H9 (cell line): ENCODE data around the gene ATOSB. TPM values are rescaled to one million over a fixed set of nuclear protein-coding genes. Genes with fewer than 3 reads are reported as not detected.

Experiments
- DNase-seq: peaks from one replicate; pipeline ENCODE4 v3.0.0-alpha.2; 2017
- H2AFZ ChIP-seq: one replicate; pipeline ENCODE4 v1.6.1; 2013; ENCODE audit warnings: mild to moderate bottlenecking, low read length, control low read depth, moderate library complexity
- H2AK5ac ChIP-seq: 2 replicates; pipeline ENCODE4 v1.6.1; 2013; ENCODE audit warnings: low read length, control low read depth, mixed read lengths; ENCODE audit not compliant: insufficient read length
- H2BK120ac ChIP-seq: one replicate; pipeline ENCODE4 v1.6.1; 2013; ENCODE audit warnings: low read depth, mild to moderate bottlenecking, low read length, control low read depth, inconsistent platforms; ENCODE audit not compliant: poor library complexity, severe bottlenecking
- H2BK12ac ChIP-seq: 2 replicates; pipeline ENCODE4 v1.6.1; 2013; ENCODE audit warnings: low read length, control low read depth, mixed read lengths, low read depth; ENCODE audit not compliant: insufficient read length
- H2BK15ac ChIP-seq: 2 replicates; pipeline ENCODE4 v1.6.1; 2013; ENCODE audit warnings: low read depth, low read length, control low read depth
- H2BK20ac ChIP-seq: one replicate; pipeline ENCODE4 v1.6.1; 2013; ENCODE audit warnings: low read depth, mild to moderate bottlenecking, low read length, control low read depth, inconsistent platforms; ENCODE audit not compliant: poor library complexity, severe bottlenecking
- H2BK5ac ChIP-seq: 2 replicates; pipeline ENCODE4 v1.6.1; 2013; ENCODE audit warnings: low read length, control low read depth, mixed read lengths; ENCODE audit not compliant: insufficient read length
- H3K14ac ChIP-seq: 2 replicates; pipeline ENCODE4 v1.6.1; 2013; ENCODE audit warnings: low read length, control low read depth; ENCODE audit not compliant: insufficient read depth
- H3K18ac ChIP-seq: 2 replicates; pipeline ENCODE4 v1.6.1; 2013; ENCODE audit warnings: low read depth, mild to moderate bottlenecking, mixed read lengths, low read length, control low read depth; ENCODE audit not compliant: insufficient read length
- H3K23ac ChIP-seq: 2 replicates; pipeline ENCODE4 v1.6.1; 2013; ENCODE audit warnings: low read length, control low read depth, mixed read lengths, low read depth; ENCODE audit not compliant: insufficient read length
- H3K23me2 ChIP-seq: 2 replicates; pipeline ENCODE4 v1.6.1; 2013; ENCODE audit warnings: low read depth, mild to moderate bottlenecking, mixed read lengths, low read length, control low read depth; ENCODE audit not compliant: insufficient read length, poor library complexity, severe bottlenecking
- H3K27ac ChIP-seq: 2 replicates; pipeline ENCODE4 v1.5.1; 2013; ENCODE audit warnings: low read length, control low read depth, mixed read lengths, low read depth; ENCODE audit not compliant: insufficient read length
- H3K27me3 ChIP-seq: 2 replicates; pipeline ENCODE4 v1.6.1; 2013; ENCODE audit warnings: low read length, control low read depth, inconsistent platforms; ENCODE audit not compliant: insufficient read depth
- H3K4ac ChIP-seq: 2 replicates; pipeline ENCODE4 v1.6.1; 2013; ENCODE audit warnings: low read depth, mild to moderate bottlenecking, control low read depth, inconsistent platforms, low read length, moderate library complexity
- H3K4me1 ChIP-seq: 2 replicates; pipeline ENCODE4 v1.6.1; 2013; ENCODE audit warnings: low read length, control low read depth, inconsistent platforms; ENCODE audit not compliant: insufficient read depth
- H3K4me2 ChIP-seq: 2 replicates; pipeline ENCODE4 v1.6.1; 2013; ENCODE audit warnings: low read length, control low read depth, mixed read lengths; ENCODE audit not compliant: insufficient read length, insufficient read depth
- H3K56ac ChIP-seq: 2 replicates; pipeline ENCODE4 v1.6.1; 2013; ENCODE audit warnings: low read depth, mild to moderate bottlenecking, mixed read lengths, low read length, control low read depth; ENCODE audit not compliant: insufficient read length
- H3K79me1 ChIP-seq: 2 replicates; pipeline ENCODE4 v1.6.1; 2013; ENCODE audit warnings: low read depth, mild to moderate bottlenecking, moderate library complexity, low read length, control low read depth, inconsistent platforms; ENCODE audit not compliant: insufficient read depth, poor library complexity, severe bottlenecking
- H3K79me2 ChIP-seq: 2 replicates; pipeline ENCODE4 v1.6.1; 2013; ENCODE audit warnings: low read length, control low read depth, inconsistent platforms; ENCODE audit not compliant: insufficient read depth
- H3K9ac ChIP-seq: 2 replicates; pipeline ENCODE4 v1.6.1; 2013; ENCODE audit warnings: low read length, control low read depth, mixed read lengths; ENCODE audit not compliant: insufficient read length; ENCODE audit errors: extremely low read depth
- H3K9me3 ChIP-seq: one replicate; pipeline ENCODE4 v1.6.1; 2013; ENCODE audit warnings: low read depth, low read length, inconsistent platforms; ENCODE audit not compliant: control insufficient read depth
- H3T11ph ChIP-seq: one replicate; pipeline ENCODE4 v1.6.1; 2013; ENCODE audit warnings: mild to moderate bottlenecking, low read length, control low read depth, inconsistent platforms
- H4K20me1 ChIP-seq: one replicate; pipeline ENCODE4 v1.6.1; 2013; ENCODE audit not compliant: control insufficient read depth, insufficient read length, insufficient read depth
- H4K5ac ChIP-seq: 2 replicates; pipeline ENCODE4 v1.6.1; 2013; ENCODE audit warnings: low read depth, mild to moderate bottlenecking, mixed read lengths, low read length, control low read depth; ENCODE audit not compliant: insufficient read length
- H4K8ac ChIP-seq: replicated peaks from 2 replicates; pipeline ENCODE4 v1.6.1; 2013; ENCODE audit warnings: low read length, control low read depth, mixed read lengths, low read depth; ENCODE audit not compliant: insufficient read length
- H4K91ac ChIP-seq: 2 replicates; pipeline ENCODE4 v1.6.1; 2013; ENCODE audit warnings: low read depth, mild to moderate bottlenecking, moderate library complexity, mixed read lengths, low read length, control low read depth; ENCODE audit not compliant: insufficient read length
- H3K27ac Mint-ChIP-seq, 3 experiments: 2 replicates in 2 of 3; 3 replicates in 1 of 3; pipeline ENCODE4 v1.8.0; 2020 to 2021; ENCODE audit warnings: mixed read lengths in 3 of 3, mild to moderate bottlenecking in 1 of 3, moderate library complexity in 1 of 3
- H3K27me3 Mint-ChIP-seq: 2 replicates; pipeline ENCODE4 v1.8.0; 2021; ENCODE audit warnings: low read depth, mild to moderate bottlenecking, moderate library complexity, mixed read lengths
- H3K36me3 Mint-ChIP-seq, 3 experiments: 2 replicates in 2 of 3; 3 replicates in 1 of 3; pipeline ENCODE4 v1.8.0; 2020 to 2021; ENCODE audit warnings: low read depth in 3 of 3, mixed read lengths in 3 of 3; ENCODE audit not compliant: insufficient read depth in 1 of 3
- H3K4me1 Mint-ChIP-seq, 2 experiments: 2 replicates each; pipeline ENCODE4 v1.8.0; 2020; ENCODE audit warnings: mixed read lengths in 2 of 2
- H3K4me3 Mint-ChIP-seq, 2 experiments: 2 replicates in 1 of 2; 3 replicates in 1 of 2; pipeline ENCODE4 v1.8.0; 2020 to 2021; ENCODE audit warnings: mild to moderate bottlenecking in 2 of 2, mixed read lengths in 2 of 2, moderate library complexity in 1 of 2
- H3K9me3 Mint-ChIP-seq, 2 experiments: 2 replicates in 1 of 2; 3 replicates in 1 of 2; pipeline ENCODE4 v1.8.0; 2020; ENCODE audit warnings: mild to moderate bottlenecking in 2 of 2, mixed read lengths in 2 of 2, moderate library complexity in 1 of 2
- CTCF ChIP-seq: fragments of 200-600 bp; sonication (generic); conservative IDR thresholded peaks from 3 replicates; pipeline ENCODE4 v1.8.0; 2021; ENCODE audit warnings: antibody characterized with exemption, mild to moderate bottlenecking
- WGBS: extraction: QIAGEN DNeasy Blood & Tissue Kit; methylation state at CpG from one replicate; pipeline ENCODE4 v1.1.7; 2013; ENCODE audit warnings: missing lambda C conversion rate, low lambda C conversion rate, mixed read lengths; ENCODE audit not compliant: insufficient read length; ENCODE audit errors: extremely low coverage; 5-methylcytosine and 5-hydroxymethylcytosine counted together
- total RNA-seq: library from RNA; stranded (reverse); gene quantifications from 2 replicates; pipeline ENCODE4 v1.2.1, GENCODE V29; 2021

The ATOSB gene
- total RNA-seq, 1 experiment from 2014 or later = 5.6 TPM

GRCh38 chr9:35110327-35110761, 5.3 kb downstream of the ATOSB start:
- Histone ChIP-seq H3K79me2 (no peaks in the 10 kb centered on the region), H3K23ac (no peak overlapping the region), H3K18ac (no peak overlapping the region), H2AK5ac (no peak overlapping the region), H3K27me3 (no peaks in the 10 kb centered on the region), H3K4me1 (peaks cover 2% of the 10 kb centered on the region; the same call in 1 of the 2 replicates), H3K27ac (no peak overlapping the region), H3K4me2 (no peak overlapping the region), H3K4ac (no peak overlapping the region), H3K9ac (no peak overlapping the region), H2BK120ac (no peak overlapping the region), H2BK20ac (no peak overlapping the region), H2AFZ (no peak overlapping the region), H4K91ac (no peak overlapping the region), H4K8ac (no peak overlapping the region), H2BK15ac (no peak overlapping the region), H3T11ph (no peak overlapping the region), H3K56ac (no peak overlapping the region), H3K23me2 (peaks cover 9% of the 10 kb centered on the region), H4K20me1 (no peaks in the 10 kb centered on the region), H2BK5ac (no peak overlapping the region), H3K9me3 (no peaks in the 10 kb centered on the region), H3K14ac (no peak overlapping the region), H4K5ac (no peak overlapping the region), H3K79me1 (no peaks in the 10 kb centered on the region), H2BK12ac (no peak overlapping the region)
- WGBS = no CpG with 5 or more reads among the region's 3 CpGs
- Mint-ChIP-seq H3K36me3 (peaks cover 0 to 10% (median 10%) of the 10 kb centered on the region in 3 experiments; a peak in 5 of 7 replicates), H3K4me1 (peaks cover 34 to 36% of the 10 kb centered on the region in 2 experiments), H3K27me3 (no peaks in the 10 kb centered on the region), H3K4me3 (peak overlapping the region; percentile 77 to 81), H3K27ac (no peak overlapping the region), H3K9me3 (no peaks in the 10 kb centered on the region)
- TF ChIP-seq CTCF = no peak
- DNase-seq = no peak
